NCI-H82 (cell line): ENCODE measurements around the gene SRC.

Experiments
- DNase-seq: peaks from one replicate; lab custom pipeline; 2025; lab: John Stamatoyannopoulos, UW

Gene SRC

GRCh38 chr20:37350649-37351574 lies 5.0 kb downstream of the SRC start:
- DNase-seq = no peak

GRCh38 chr20:37351689-37352607 lies 6.0 kb downstream of the SRC start:
- DNase-seq = no peak

DNA sequence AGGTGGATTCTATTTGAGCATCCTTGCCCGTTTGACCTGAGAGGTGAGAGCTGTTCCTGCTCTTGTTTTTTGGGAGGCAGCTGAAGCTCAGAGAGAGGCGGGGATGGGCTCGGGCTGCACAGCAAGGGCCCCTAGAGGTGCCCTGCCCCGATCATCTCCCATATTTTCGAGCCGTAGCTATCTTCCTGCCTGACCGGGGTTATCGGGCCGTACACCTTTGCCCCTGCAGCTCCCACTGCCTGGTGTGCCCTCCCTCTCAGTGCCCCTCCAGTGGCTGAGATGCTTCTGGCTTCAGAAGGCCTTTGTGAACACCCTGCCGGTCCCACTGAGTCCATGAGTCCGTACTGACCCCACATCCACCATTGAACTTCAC lies 6.7 kb downstream of the SRC start:
- DNase-seq = no peak

DNA sequence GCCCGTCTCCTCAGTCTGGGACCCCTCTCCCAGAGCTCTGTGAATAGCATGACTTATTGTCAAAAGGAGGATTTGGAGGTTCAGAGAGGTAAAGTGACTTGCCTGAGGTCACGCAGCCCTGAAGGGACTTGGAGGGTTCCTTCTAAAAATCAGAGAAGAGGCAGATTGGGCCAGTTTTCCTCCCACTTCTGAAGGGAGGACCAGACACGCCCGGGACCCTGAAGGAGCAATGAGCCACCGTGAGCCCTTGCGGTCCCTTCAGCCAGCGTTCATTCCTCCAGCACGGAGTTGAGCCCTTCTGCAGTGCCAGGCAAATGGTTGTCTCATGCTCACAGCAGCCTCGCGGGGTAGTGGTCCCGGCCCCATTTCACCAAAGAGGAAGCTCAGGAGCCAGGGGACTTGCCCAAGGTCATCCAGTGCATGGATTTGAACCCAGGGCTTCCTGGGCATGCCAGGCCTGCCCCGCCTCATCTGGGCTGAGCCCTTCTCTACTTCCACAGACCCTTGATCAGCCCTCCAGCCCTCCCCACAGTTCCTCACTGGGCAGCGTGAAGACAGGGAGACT lies 7.4 kb downstream of the SRC start:
- no peak for DNase-seq

DNA sequence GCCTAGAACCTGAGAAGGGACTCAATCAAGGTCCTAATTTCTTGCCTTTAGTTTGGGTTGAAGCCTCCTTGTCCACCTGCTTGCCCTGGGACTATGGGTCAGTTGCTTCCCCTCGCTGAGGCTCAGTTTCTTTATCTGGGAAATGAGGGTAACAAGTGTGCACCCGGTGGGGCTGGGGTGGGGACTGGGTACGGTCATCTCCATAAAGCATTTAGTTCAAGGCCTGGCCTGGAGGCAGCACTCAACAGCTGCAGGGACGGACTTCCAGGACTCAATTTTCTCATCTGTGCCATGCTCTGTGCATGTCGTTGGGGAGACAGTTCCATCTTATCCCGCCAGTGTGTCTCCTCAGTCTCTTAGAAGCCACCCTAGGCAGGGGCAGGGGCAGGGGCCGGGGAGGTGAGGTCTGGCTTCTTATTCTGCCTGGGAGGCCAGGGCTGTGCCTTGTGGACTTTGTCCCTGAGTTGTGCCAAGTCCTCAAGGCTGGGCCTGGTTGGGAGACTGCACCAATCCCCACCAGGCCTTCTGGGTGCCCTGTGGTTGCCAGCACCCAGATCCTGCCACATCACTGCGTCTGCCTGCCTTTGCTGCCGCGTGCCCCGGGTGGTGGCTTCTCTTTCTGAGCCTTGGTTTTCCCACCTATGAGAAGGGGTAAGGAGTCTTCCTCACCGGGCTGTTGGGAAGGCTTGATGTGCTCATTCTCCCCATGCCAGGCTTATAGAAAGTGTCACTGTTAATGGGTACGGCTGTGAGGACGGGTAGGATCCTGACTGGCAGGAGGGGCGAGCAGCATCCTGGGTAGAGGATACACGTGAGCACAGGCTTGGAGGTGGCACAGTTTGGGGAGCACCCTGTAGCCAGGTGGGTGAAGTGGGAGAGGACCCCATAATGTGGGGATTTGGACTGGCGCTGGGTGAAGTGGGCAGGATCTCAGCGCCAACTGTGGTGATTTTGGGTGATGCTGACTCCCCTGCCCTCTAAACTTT lies 8.6 kb downstream of the SRC start:
- no peak for DNase-seq

GRCh38 chr20:37355252-37356180 lies 9.6 kb downstream of the SRC start:
- no peak for DNase-seq

GRCh38 chr20:37356387-37356786 lies 10.4 kb downstream of the SRC start:
- DNase-seq = no peak

GRCh38 chr20:37356961-37357371 lies 11.0 kb downstream of the SRC start:
- no peak for DNase-seq

GRCh38 chr20:37357481-37358365 lies 11.8 kb downstream of the SRC start:
- DNase-seq = no peak

DNA sequence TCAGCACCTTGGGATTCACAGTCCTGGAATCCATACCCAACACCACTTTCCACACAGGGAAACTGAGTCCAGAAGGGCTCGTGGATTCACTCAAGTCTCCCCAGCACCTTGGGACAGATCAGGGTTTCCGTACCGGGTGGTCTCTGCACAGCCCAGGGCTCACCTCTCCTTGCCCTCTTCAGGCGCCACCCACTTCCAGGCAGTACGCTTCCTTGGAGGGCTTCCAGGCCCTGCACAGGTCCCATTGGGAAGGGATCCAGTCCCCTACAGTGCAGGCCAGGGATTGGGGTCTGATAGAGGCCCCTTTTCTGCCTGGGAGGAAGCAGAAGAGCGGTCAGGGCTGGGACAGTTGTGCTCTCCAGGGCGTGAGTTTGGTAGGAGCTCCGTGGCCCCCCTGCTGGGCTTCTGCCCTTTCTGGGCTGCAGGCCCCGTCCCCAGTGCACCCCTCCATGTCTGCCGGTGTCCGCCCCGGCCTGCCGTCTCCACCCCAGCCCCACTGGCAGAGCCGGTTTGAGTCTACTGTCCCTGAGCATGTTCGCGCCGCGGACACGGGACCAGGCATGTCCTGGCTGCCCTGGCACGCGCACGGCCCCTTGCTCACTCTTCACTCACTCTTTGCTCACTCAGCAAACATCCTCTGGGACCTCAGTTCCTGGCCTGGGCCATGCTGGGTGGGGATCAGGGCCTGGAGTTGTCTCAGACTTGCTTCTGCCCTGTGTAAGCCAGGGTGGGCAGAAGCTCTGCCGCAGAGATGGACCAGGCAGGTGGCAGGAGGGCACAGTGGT lies 12.6 kb downstream of the SRC start:
- no peak for DNase-seq

GRCh38 chr20:37359331-37359730 lies 13.4 kb downstream of the SRC start:
- no peak for DNase-seq

GRCh38 chr20:37359836-37360235 lies 13.9 kb downstream of the SRC start:
- DNase-seq = no peak

GRCh38 chr20:37360391-37361115 lies 14.6 kb downstream of the SRC start:
- DNase-seq = no peak

DNA sequence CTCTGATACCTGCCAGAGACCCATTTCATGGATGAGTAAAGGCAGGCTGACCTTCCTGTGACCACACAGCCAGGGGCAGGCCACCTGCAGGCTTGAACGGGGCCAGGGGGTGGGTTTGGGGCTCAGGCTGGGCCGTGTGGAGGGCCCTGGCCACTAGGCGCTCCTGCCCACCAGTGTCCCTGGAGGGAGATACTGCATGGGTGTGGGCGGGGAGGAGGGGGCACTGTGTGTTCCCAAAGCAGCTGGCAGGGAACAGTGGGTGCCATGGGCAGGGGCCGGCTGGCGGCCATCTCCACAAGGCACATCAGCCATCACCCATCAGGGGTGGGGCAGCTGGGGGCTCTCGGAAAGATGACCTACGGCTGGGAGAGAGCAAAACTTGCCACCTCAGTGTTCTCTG lies 15.4 kb downstream of the SRC start:
- DNase-seq = no peak

GRCh38 chr20:37362231-37362792 lies 16.4 kb downstream of the SRC start:
- DNase-seq = no peak

GRCh38 chr20:37362821-37363220 lies 16.9 kb downstream of the SRC start:
- no peak for DNase-seq
